GM13976 (cell line): Measurements from ENCODE around the gene VIL1.

Source experiments
- DNase-seq: peaks from one replicate; pipeline ENCODE4 v3.0.0; 2012; ENCODE audit warnings: low spot score
- CTCF ChIP-seq: IDR thresholded peaks from 2 replicates; pipeline ENCODE4 v1.5.1; 2012; ENCODE audit warnings: borderline replicate concordance, mild to moderate bottlenecking; ENCODE audit not compliant: insufficient read depth; ENCODE audit errors: extremely low read depth, missing control alignments, control extremely low read depth
- in situ Hi-C: fragments of 300-500 bp; cut with MboI; formaldehyde crosslinking; loops from one replicate; pipeline ENCODE4 v1.12.0; 2022; ENCODE audit warnings: low sequenced_read_pairs, mixed read lengths, inconsistent platforms; ENCODE audit not compliant: unreplicated experiment

Gene VIL1

GRCh38 chr2:218448934-218449333, 30.0 kb downstream of the VIL1 start:
- no peak for TF ChIP-seq CTCF
- no peak for DNase-seq
- in situ Hi-C loops, result no loop called here

DNA sequence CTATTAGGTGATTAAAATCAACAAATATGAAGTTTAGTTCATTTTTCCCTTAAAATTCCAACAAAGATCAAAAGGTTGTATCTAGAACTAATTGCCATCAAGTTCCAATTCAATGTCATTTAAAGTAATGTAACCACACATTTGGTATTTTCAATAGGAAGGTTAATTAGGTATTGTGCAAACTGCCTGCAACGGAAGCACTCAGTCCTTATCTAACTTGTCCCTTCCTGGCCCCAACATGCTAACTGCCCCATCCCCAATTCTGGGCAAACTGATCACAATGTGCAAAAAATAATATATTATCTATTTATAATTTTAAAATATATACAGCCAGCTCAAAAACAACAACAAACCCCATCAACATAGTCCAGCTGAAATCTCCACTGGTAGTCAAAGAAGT, 33.2 kb downstream of the VIL1 start:
- in situ Hi-C loops, result no loop called here
- TF ChIP-seq CTCF, result no peak
- DNase-seq, result no peak

GRCh38 chr2:218456849-218457248, 37.9 kb downstream of the VIL1 start:
- in situ Hi-C loops, result no loop called here
- DNase-seq, result no peak
- no peak for TF ChIP-seq CTCF

DNA sequence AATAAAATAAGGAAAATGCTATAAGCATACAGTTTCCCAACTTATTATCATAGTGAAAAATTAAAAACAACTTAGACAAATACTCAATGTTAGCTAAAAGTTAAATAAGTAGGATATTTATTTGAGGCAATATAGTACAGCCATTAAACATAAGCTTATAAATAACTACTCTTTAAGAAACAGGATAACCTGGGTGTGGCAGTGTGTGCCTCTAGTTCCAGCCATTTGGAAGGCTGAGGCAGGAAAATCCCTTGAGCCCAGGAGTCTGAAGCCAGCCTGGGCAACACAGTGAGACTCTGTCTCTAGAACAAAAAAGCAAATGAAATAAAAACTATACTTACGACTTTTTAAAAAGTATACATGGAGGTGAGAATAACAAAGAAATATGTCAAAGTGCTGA, 39.7 kb downstream of the VIL1 start:
- DNase-seq, result no peak
- no peak for TF ChIP-seq CTCF
- in situ Hi-C loops, result no loop called here

DNA sequence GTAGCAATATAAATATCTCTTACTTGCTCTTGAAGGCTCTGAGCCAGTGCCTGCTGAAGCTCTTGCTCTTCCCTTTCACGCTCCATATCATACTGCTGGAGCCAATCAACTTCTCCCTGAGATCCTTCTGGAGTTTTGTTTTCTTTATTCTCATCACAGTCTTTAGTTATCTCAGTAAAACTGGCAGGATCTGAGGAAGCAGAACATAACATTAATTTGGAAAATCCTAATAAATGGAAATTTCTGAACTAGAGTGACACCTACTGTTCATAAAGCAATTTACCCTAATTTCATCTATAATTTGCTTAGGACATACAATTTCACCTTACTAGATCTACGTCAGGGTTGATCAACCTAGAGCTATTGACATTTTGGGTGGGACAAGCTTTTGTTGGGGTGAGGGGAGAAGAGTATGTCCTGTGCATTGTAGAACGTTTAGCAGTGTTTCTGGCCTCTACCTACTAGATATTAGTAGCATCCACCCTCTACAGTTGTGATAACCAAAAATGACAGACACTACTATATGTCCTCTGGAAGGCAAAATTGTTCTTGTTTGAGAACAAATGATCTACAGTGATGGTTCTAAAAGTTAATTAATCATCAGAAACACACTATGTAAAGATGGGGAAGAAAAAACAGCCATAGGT, 47.2 kb downstream of the VIL1 start:
- TF ChIP-seq CTCF, result no peak
- in situ Hi-C loops, result no loop called here
- no peak for DNase-seq

DNA sequence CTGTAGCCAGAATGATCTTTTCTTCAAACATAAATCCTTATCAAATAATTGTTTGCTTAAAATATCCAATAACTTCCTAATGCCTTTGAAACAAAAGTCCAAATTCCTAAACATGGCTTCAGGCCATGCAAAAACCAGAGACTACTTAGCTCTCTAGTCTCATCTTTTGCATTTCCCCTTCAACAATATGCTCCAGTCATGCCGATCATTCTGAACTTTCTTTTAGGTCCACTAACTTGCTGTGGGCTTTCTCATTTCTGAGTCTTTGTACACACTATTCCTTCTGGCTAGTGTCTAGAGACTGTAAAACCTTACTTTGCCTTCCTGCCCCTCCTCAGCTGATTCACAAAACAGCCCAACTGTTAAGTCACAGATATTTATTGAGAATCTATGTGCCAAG, 51.5 kb downstream of the VIL1 start:
- TF ChIP-seq CTCF, result no peak
- DNase-seq, result no peak
- in situ Hi-C loops, result no loop called here
